IPS-18a (cell line): ENCODE measurements around the gene PNPT1.
A peak's percentile ranks its signal among the peaks of the same experiment; 100 is the strongest.
"Not testable (repeated sequence)": the region's sequence is repeated elsewhere in the genome, so short reads cannot be mapped to it uniquely, and the experiment has no call there.

Experiments
- H3K27ac ChIP-seq: one replicate; pipeline ENCODE4 v1.5.1; 2013; ENCODE audit warnings: low read length
- H3K27me3 ChIP-seq: one replicate; pipeline ENCODE4 v1.6.1; 2013; ENCODE audit warnings: mild to moderate bottlenecking, low read length; ENCODE audit not compliant: control insufficient read depth, insufficient read depth
- H3K36me3 ChIP-seq: one replicate; pipeline ENCODE4 v1.6.1; 2013; ENCODE audit warnings: low read depth, low read length; ENCODE audit not compliant: control insufficient read depth
- H3K4me1 ChIP-seq: one replicate; pipeline ENCODE4 v1.6.1; 2013; ENCODE audit warnings: low read depth, low read length; ENCODE audit not compliant: control insufficient read depth
- H3K4me3 ChIP-seq: one replicate; pipeline ENCODE4 v1.5.1; 2013; ENCODE audit warnings: low read length
- H3K9ac ChIP-seq: one replicate; pipeline ENCODE4 v1.6.1; 2013; ENCODE audit warnings: mild to moderate bottlenecking, low read length, moderate library complexity
- H3K9me3 ChIP-seq: one replicate; pipeline ENCODE4 v1.6.1; 2013; ENCODE audit warnings: low read depth, low read length; ENCODE audit not compliant: control insufficient read depth

Gene PNPT1

DNA sequence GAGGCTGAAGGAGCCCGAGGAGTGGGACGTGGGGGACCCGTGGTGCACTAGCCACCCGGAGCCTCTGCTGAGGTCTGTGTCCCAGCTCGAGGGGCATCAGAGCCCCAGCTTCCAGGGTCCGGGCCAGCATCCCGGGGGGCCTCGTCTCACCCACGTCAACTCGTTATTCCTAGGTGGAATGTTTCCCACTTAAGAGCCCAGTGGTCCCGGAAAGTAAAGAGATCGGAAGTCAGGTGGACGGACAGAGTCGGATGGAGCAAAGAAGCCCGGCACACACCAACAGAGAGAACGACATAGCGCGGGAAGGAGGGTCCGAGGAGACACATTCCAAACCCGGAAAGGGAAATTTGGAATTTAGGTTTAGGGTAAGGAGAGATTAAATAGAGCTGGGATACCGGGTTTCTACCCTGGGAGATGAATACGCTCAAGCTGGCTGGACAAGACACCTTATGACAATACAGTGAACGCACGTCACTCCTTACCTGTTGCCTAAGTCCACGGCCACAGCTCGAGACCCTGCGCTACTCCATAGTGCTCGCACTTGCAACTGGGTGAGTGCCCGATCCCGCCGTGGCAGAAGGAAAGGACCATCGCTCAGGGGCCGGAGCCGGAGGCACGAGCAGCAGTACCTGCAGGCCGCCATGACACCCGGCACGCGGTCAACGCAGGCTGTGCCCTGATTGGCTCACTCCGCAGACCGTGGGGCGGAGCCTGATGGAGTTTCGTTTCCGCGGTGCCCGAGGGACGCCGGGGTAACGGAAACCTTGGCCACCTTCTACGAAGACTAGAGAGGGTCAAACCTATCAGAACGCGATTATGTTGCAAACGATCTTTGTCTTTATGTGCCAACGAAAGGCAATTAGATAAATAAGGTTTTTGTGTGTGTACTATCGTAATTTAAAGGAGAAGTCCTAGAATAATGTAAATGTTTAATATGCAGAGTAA, at the start of gene PNPT1:
Gene PNPT1, minus strand, starts transcription at position 664 of the 945 bp plus-strand sequence. Its CDS starts 21 bp downstream, at position 643.
- Histone ChIP-seq H3K27me3 (no peaks in the 10 kb centered on the region), H3K4me3 (peak within 1 kb of the TSS; percentile 95), H3K4me1 (peaks cover 3% of the 10 kb centered on the region), H3K9ac (peak within 1 kb of the TSS; percentile 87), H3K36me3 (no peaks in the 10 kb centered on the region), H3K27ac (peak within 1 kb of the TSS; percentile 61), H3K9me3 (no peaks in the 10 kb centered on the region)

DNA sequence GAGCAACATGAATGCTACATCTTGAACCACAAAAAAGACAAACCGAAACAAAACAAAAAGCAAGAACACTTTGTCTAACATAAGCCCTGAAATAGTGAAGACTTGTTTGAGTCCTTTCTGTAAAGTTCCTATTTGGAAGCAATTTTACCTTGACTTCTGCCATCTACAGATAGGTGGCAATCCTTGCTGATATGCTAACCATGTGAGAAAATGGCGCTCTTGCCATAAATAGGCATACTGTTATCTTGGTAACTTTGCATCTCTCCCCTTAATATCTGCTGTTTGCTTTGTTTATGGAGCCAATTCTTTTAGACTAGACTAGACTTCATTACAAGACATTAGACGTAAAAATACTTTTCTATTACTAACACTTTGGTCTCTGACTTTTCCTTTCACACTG, 49.4 kb upstream of the PNPT1 start:
- Histone ChIP-seq H3K36me3 (no peaks in the 10 kb centered on the region), H3K27me3 (no peaks in the 10 kb centered on the region), H3K4me1 (no peaks in the 10 kb centered on the region), H3K9me3 (no peaks in the 10 kb centered on the region), H3K4me3 (no peak overlapping the region), H3K27ac (no peak overlapping the region), H3K9ac (no peak overlapping the region)

DNA sequence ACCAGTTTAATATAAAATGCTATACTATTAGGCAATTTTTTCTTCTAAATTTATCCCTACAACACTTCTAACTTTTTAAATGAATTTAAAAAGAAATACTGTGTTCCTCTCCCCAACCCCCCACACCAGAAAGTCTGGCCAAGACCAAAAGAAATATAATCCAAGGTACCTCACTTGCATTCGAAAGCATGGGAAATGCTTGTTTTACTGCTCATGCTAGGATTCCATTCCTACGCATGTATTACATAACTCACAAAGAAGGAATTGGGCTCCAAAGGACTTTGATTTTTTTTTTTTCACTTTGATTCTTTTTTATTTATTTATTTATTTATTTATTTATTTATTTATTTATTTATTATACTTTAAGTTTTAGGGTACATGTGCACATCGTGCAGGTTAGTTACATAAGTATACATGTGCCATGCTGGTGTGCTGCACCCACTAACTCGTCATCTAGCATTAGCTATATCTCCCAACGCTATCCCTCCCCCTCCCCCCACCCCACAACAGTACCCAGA, 42.4 kb upstream of the PNPT1 start:
- H3K9me3 ChIP-seq, H3K4me1 ChIP-seq, H3K27ac ChIP-seq, H3K27me3 ChIP-seq, H3K36me3 ChIP-seq, H3K4me3 ChIP-seq, H3K9ac ChIP-seq: not testable (repeated sequence)

- no peaks in the 10 kb centered on the region for H3K36me3 ChIP-seq
- H3K9me3 ChIP-seq = no peaks in the 10 kb centered on the region
- H3K27ac ChIP-seq = no peak overlapping the region
- H3K4me1 ChIP-seq = no peaks in the 10 kb centered on the region
- no peaks in the 10 kb centered on the region for H3K27me3 ChIP-seq
- H3K9ac ChIP-seq = no peak overlapping the region
- H3K4me3 ChIP-seq = no peak overlapping the region
These were observed 41.1 kb upstream of the PNPT1 start for GRCh38 chr2:55734726-55735125.

DNA sequence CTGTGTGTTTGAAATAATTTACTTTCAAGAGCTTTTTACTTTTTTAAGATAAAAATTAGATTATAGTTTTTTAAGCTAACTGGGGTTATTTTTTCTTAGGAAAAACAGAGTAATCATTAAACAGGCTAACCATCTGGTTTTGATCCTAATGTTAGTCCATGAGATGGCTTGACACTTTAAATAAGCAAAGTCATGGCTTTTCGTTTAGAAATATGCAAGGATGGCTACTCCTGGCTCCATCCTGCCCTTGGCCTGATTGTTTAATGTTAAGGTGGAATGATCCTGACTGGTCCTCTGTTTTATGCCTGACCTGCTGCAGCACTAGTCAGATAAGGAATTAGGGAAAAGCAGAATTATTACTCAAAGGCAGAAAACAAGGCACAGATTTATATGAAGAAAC, 39.7 kb upstream of the PNPT1 start:
- Histone ChIP-seq H3K9me3 (no peaks in the 10 kb centered on the region), H3K4me3 (no peak overlapping the region), H3K27ac (no peak overlapping the region), H3K9ac (no peak overlapping the region), H3K27me3 (no peaks in the 10 kb centered on the region), H3K4me1 (no peaks in the 10 kb centered on the region), H3K36me3 (no peaks in the 10 kb centered on the region)

DNA sequence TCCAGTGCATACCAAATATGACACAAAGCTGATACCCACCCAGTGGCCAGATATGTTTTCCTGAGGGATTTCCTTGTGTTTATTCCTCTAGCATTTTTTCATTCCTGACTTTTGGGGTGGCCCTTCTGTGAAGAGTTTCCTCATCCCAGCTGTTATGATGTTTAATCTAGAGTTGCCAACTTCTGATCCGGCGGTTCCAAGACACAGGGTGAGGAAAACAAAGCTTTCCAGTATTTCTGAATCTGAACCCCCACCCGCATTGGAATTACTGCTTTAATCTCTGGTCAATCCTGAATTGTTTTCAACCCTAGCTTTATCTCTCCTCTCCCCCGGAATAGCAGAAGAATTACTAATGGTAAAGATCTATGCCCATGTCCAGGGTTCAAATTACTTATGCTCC, 39.2 kb upstream of the PNPT1 start:
- Histone ChIP-seq H3K27me3 (no peaks in the 10 kb centered on the region), H3K4me3 (no peak overlapping the region), H3K36me3 (no peaks in the 10 kb centered on the region), H3K4me1 (no peaks in the 10 kb centered on the region), H3K9ac (no peak overlapping the region), H3K27ac (no peak overlapping the region), H3K9me3 (no peaks in the 10 kb centered on the region)

DNA sequence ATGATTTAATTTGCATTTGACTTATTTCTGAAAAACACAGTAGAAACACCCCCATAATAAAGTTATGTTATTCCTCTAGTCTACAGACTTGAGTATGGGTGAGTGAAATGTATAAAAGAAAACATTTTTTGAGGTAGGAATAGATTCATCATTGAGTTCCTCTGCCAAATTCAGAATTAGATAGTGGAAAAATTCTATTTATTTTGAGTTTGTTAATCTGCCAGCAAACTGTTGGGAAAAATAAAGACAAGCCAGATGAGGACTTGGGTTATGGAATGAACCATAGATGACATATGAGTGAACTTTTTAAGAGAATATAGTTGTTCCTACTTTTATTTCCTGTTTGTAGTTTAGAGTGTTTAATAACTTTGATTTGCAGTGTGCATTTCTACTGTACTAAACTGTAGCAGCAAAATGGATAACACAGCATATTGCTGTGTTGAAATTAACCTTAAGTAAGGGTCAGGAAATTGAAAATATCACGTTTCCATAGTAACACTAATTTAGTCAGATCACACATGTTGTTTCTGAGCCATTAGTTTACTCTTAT, 35.6 kb upstream of the PNPT1 start:
- H3K4me3 ChIP-seq = no peak overlapping the region
- H3K4me1 ChIP-seq = no peaks in the 10 kb centered on the region
- H3K27me3 ChIP-seq = no peaks in the 10 kb centered on the region
- H3K27ac ChIP-seq = no peak overlapping the region
- no peaks in the 10 kb centered on the region for H3K9me3 ChIP-seq
- no peak overlapping the region for H3K9ac ChIP-seq
- H3K36me3 ChIP-seq = no peaks in the 10 kb centered on the region

GRCh38 chr2:55721596-55722215, 28.1 kb upstream of the PNPT1 start:
- Histone ChIP-seq H3K27me3 (no peaks in the 10 kb centered on the region), H3K4me1 (peaks cover 4% of the 10 kb centered on the region), H3K27ac (no peak overlapping the region), H3K36me3 (no peaks in the 10 kb centered on the region), H3K9me3 (no peaks in the 10 kb centered on the region), H3K9ac (no peak overlapping the region), H3K4me3 (no peak overlapping the region)

DNA sequence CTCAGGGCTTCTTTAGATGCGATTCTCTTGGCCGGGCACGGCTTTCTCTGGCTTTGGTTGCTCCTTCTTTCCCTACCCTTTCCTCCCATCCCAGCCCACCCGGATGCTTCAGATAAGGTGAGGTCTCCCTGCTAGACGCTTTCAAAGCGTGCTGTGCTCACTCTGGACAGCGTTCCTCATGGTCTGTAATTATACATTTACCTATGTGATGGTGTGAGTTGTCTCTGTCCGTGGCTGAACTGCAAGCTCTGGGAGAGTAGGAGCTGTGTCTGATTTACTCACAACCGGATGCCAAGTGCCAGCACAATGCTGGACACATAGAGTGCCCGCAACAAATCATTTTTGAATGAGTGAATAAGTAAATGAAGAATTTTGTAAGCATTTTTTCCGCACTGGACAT, 26.8 kb upstream of the PNPT1 start:
- Histone ChIP-seq H3K4me1 (peaks cover 4% of the 10 kb centered on the region), H3K9me3 (no peaks in the 10 kb centered on the region), H3K9ac (no peak overlapping the region), H3K36me3 (no peaks in the 10 kb centered on the region), H3K4me3 (no peak overlapping the region), H3K27me3 (no peaks in the 10 kb centered on the region), H3K27ac (no peak overlapping the region)

- Histone ChIP-seq H3K27ac (no peak overlapping the region), H3K4me3 (no peak overlapping the region), H3K9me3 (no peaks in the 10 kb centered on the region)
These were observed 26.2 kb upstream of the PNPT1 start for GRCh38 chr2:55719852-55720251.

GRCh38 chr2:55718165-55719008, 24.7 kb upstream of the PNPT1 start:
- Histone ChIP-seq H3K4me1 (peaks cover 4% of the 10 kb centered on the region), H3K9me3 (no peaks in the 10 kb centered on the region), H3K4me3 (no peak overlapping the region), H3K9ac (no peak overlapping the region), H3K27me3 (no peaks in the 10 kb centered on the region), H3K27ac (no peak overlapping the region), H3K36me3 (no peaks in the 10 kb centered on the region)

More at GRCh38 chr2:55719852-55720251, 26.2 kb upstream of the PNPT1 start:
- no peaks in the 10 kb centered on the region for H3K36me3 ChIP-seq
- H3K9ac ChIP-seq = no peak overlapping the region
- no peaks in the 10 kb centered on the region for H3K27me3 ChIP-seq
- peaks cover 4% of the 10 kb centered on the region for H3K4me1 ChIP-seq
